Skin epidermis (tissue), 12 donors: ENCODE data around the gene PRR15L.

Source experiments
- H3K27ac ChIP-seq, 21 experiments: fragments of 200-600 bp; sonication (generic) in 11 of 21; one replicate each; pipeline ENCODE4 v1.5.0; 2020; ENCODE audit warnings: mild to moderate bottlenecking in 3 of 21, inconsistent platforms in 2 of 21, moderate library complexity in 2 of 21
- H3K4me3 ChIP-seq, 7 experiments: fragments of 200-600 bp; sonication (generic) in 2 of 7; one replicate each; pipeline ENCODE4 v1.5.0; 2020; ENCODE audit warnings: inconsistent platforms in 2 of 7, mild to moderate bottlenecking in 2 of 7, moderate library complexity in 1 of 7

Gene PRR15L

DNA sequence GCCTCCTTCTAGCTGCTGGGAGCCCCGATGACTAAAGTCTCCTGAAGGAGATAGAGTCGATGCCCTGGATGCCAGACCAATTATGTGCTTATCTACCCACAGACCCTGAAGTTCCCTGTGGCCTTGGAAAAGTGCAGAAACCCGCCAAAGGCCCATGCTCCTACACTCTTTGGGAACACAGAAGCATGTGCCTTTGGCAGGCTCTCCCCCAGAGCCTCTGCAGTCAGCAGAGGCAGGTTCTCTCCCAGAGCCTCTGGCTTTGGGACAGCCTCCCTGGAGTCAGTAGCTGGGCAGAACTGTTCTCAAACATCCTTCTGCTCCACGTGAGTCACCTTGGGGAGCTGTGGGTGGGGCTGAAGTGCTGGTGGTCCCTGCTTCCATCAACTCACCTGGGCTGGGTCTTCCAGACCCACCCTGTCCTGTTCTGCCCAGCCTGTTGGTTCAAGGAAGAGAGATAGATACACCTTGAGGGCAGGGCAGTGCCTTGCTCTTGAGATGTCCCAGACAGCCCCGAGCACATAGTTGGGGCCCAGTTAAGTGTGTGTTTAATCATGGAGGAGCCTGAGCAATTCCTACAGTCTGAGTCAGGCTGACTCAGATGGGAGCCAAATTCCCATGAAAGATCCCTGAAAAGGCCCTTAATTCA, 10.0 kb upstream of the PRR15L start:
- Histone ChIP-seq H3K4me3 (no peak overlapping the region), H3K27ac (peak overlapping the region in 5 of 21 experiments; percentile 8 to 68 (median 25))

DNA sequence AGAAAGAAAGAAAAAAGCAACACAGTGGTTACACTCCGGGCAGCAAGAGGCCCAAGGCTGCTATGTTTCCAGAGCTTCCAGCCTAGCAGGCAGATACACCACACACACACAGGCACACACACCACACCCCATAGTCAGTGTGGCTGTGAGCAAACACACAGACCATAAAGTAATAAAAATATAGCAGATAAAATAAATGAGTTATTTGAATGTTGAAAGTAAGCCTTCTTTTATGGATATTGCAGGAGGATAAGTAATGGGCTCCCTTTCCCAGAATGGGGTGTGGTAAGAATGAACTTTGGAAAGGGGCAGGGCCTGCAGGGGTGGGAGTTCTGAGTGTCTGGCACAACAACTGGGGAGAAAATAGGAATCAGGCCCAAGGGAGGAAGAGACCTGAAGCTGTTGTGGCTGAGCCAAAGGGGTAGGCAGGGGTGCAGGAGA, 8.4 kb upstream of the PRR15L start:
- Histone ChIP-seq H3K4me3 (no peak overlapping the region), H3K27ac (peak overlapping the region in 3 of 21 experiments; percentile 31 to 58 (median 34))

DNA sequence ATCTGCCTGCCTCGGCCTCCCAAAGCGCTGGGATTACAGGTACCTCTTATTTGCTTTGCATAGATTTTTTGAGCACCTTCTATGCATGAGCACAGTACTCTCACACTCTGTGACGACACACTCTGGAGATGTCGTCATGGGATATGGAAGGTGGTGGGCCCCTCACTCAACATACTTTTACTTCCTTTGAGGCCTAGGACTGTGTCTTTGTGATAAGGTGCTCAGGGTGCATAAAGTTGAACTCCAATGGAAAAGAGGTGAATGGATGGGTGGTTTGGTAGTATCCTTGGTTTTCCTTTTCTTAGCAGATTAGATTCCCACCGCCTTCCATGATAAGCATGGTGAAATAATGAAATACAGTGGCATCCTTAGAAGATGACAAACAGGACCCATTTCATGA, 7.2 kb upstream of the PRR15L start:
- Histone ChIP-seq H3K27ac (no peak overlapping the region), H3K4me3 (no peak overlapping the region)

DNA sequence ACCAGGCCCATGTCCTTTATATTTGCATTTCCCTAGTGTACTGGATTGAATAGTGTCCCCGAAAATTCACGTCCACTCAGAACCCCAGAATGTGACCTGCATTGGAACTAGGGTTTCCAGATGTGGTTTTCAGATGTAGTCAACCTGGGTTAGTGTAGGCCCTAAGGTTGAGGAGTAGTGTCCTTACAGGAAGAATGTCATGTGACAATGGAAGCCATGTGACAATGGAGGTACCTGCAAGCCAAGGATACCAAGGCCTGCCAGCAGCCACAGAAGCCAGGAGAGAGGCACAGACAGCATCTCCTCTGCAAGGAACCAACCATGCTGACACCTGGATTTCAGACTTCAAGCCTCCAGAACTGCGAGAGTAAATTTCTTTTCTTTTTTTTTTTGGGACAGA, 5.2 kb upstream of the PRR15L start:
- Histone ChIP-seq H3K4me3 (no peak overlapping the region), H3K27ac (no peak overlapping the region)

DNA sequence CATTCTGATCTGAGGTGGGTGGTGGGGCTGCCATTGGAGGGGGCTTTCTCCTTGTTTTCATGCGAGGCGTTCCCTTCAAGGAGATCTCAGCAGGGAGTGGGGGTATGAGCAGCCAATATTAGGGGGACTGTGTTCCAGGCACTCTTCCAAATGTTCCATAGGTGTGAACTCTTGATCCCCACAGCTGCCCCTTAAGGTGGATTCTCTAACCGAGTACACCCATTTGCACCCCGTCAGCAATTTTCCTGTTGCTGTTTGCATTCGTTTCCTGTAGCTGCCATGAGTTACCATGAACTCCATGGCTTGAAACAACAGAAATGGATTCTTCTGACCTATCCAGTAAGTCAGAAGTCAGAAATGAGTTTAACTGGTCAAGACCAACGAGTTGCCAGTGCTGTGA, 3.7 kb upstream of the PRR15L start:
- Histone ChIP-seq H3K27ac (no peak overlapping the region), H3K4me3 (no peak overlapping the region)

DNA sequence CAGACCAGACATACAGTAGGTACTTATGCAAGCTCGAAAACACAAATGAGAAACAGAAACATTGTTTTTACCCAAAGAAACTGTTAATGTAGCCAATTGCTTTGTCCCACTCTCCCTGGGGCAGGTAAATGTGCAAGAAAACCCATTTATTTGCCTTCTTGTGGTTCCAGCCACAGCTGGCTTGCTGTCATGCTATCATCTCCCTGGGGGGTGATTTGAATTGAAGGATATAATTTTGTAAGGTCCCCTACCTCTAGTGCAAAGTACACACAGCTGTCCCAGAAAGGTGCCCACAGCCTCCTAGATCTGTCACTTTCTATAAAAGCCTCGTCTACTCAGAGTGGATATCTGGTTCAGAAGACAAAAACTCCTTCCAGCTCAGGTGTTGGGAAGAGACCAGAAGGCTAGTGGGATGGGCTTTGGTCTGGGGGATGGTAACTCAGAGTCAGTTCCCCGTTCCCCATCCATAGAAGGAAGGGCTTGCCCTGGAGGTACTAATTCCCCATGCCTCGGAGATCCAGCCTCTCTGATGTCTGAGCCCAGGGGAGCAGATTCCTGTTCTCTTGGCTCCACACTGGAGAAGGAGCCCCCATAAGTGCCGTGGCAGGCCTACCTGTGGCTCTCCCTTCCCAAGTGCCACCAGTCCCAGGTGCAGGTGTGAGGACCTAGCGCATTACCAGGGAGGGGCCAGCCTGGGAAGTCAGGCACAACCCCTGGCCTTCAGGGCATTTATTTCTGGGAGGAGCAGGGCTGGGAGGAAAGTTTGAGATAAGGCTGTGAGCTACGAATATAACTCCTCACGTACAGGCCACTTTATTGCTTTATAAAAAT, 2.4 kb upstream of the PRR15L start:
- Histone ChIP-seq H3K27ac (no peak overlapping the region), H3K4me3 (no peak overlapping the region)

DNA sequence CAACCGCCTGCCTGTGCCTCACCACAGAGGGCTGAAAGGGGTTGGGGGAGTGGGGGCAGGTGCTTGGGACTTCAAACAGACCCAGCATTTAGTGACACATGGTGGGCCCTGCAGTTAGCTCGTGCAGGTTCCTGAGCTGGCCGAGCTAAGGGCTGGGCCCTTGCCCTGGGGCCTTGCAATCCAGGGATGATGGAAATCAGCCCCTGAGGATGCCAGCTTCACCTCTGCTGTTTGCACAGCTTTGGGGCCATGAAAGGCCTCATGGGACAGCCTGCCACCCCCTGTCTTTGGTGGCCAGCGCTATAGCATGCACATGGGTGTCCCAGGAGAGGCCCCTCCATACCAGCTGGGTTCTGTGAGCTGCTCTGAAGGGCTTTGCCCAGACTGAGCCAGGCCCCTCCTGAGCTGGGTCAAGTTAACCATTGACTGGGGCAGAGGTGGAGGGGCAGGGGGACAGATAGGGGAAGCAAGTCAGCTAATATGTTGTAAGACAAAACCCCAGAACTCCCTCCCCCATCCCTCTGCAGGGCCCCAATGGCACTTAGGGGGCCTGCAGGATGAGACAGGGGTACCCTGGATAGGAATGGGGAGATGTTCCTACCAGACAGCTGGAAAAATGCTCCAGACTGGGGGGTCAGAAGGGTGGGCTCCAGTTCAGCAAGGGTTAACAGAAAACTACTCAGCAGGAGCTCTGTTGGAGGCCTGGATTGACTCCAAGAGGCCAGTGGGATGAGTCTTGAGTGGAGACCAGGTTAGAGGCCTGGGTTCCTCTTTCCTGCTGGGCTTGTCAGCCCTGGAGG, 692 bp downstream of the PRR15L start:
- H3K27ac ChIP-seq, result peak overlapping the region in 5 of 21 experiments; percentile 8 to 61 (median 37)
- peak overlapping the region in 1 of 7 experiments; percentile 6 for H3K4me3 ChIP-seq

DNA sequence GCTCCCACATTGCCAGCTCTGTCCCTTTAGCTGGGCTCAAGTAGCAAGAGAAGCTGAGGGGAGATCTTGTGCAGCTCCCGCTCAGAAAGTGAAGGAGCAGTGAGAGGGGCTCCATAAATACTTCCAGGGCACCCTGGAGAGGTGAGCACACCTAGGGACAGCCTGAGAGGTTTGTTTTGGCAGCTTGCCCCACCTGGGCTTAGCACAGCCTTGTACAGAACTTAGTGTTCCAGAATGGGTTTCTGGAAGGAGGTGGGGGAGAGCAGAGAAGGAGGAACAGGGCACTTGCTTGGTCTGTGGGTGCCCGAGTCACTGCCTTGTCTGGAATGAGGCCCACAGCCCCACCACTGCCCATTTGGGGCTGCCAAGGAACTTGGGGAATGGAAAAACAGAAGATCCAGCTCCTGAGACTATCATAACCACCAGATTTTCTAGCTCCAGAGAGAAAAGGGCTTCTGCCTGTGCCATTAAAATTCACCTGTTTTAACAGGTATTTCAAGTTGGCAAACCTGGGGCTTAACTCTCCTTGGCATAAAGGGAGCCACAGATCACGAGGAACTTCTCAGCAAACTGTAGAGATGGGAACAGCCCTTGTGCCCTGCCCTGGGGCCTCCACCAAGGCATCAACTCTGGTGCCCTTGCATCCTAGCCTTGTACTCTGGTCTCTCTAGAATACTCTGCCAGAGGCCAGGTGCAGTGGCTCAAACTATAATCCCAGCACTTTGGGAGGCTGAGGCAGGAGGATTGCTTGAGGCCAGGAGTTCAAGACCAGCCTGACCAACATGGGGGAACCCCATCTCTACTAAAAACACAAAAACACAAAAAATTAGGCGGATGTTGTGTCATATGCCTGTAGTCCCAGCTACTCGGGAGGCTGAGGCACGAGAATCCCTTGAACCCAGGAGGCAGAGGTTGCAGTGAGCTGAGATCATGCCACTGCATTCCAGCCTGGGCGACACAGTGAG, 1.9 kb downstream of the PRR15L start:
- Histone ChIP-seq H3K4me3 (no peak overlapping the region), H3K27ac (no peak overlapping the region)

DNA sequence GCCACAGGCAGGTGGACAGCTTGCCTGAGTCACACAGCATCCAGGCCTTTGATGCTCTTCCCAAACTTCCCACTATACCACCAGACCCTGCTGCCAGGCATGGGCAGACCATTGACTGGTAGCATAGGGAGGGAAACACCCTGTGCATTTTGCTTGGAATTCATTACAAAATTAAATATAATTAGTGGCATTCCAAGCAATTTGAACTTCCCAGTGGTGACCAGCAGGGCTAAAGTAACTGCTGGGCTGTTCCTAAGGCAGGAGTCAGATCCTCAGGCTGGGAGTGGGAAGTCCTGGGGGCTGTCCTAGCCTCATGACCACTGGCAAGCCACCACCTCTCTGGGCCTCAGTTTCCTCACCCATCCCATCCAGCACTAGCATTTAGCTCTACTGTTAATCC, 3.8 kb downstream of the PRR15L start:
- no peak overlapping the region for H3K4me3 ChIP-seq
- peak overlapping the region in 1 of 21 experiments; percentile 16 for H3K27ac ChIP-seq

DNA sequence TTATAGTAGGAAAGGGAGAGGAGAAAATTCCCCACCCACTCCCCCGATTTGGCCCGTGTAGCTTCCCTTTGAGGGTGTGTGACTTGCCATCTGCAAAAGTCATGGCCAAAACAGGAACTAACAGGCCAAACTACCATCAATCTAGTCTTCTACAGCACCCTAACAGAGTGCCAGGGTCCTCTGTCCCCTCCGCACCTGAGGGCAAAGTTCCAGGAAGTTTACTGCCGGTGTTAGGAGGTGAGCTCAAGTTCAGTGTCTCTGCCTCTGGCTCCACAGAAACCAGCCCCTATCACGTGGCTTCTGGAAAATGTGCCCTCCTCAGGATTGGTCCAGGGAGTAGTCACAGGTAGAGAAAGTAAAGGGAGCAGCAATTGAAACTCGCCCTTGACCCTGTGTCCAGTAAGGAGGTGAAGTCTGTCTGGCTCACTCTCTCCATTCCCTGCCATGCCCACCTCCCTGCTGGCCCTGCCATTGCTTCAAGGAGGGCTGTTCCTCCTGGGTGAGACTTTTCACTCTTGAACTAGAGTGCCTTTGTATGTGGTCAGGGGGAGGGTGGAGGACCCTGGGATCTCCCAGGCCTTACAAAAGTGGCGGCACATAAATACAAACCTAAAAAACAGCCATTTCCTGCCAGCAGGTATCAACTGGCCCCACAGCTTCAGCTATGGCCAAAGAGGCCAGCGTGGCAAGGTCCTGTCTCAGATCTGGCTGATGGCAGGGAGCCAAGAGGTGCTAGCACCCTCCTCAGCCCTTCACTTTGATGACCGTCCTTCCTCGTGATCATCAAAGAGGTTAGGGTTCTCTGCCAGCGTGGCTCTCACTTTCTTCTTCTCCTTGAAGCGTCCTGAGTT, 5.3 kb downstream of the PRR15L start:
- Histone ChIP-seq H3K27ac (no peak overlapping the region), H3K4me3 (no peak overlapping the region)

DNA sequence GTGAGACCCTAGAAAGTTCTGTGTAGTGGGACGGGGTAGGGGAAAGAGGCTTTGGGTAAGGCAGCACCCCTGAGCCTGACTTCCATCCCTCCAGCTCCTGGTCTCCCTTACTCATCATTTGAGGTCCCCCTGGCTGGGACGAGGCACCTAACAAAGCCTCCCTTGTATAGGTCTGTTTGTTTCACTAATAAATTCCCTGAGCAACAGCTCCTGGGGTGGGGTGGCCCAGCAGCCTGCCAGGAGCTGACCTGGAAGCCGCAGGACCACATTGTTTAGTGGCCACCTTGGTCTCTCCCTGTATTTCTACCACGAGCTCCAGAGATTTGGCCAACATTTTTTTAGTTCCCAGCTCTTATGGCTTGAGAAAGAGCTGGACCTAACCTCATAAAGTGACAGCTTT, 7.2 kb downstream of the PRR15L start:
- H3K4me3 ChIP-seq, result no peak overlapping the region

DNA sequence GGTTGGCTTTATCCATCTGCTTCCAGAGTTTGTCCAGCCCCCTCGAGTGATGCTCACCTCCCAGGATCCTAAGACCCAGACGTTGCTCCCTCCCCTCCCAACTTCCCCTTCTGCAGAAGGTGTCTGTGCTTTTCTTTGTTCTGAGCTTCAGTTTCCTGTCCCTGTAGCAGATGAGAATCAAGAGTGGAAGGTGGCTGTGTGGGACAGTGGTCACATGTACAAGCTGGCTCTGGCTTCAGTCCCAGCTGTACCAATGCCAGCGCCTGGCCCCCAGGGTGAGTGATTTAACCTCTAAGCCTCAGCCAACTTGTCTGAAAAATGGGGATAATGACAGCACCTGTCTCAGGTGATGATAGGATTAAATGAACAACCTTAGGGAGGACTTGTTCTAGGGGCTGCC, 7.7 kb downstream of the PRR15L start:
- no peak overlapping the region for H3K4me3 ChIP-seq

More for the DNA sequence above, 7.2 kb downstream of the PRR15L start:
- peak overlapping the region in 3 of 21 experiments; percentile 31 to 54 (median 42) for H3K27ac ChIP-seq

DNA sequence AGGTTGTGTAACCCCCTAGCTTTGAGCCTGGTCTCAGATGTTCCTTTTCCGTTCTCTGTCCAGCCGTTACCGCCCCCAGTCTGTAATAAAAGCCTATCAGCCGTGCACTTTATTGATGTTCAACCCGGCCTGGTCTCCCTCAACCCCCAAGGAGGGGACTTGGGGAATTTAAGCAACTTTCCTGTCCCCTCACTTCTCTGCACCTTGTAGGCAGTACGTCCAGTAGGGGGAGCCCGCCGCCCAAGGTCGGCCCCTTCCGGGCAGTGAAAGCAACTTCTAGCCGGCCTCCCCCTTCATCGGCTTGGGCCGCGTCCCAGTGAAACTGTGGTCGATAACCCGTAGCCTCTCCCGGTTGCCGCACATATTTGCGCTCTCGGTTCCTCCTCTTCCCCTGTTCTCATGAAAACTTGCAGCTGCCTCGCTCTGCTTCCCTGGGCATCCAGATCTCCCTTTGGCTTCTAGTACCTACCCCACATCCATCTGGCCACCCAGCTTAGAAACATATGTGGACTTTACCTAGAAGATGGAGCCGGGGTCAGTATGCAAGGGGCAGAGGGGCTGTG, 8.4 kb downstream of the PRR15L start:
- Histone ChIP-seq H3K4me3 (peak overlapping the region in 3 of 7 experiments; percentile 8 to 30 (median 17)), H3K27ac (peak overlapping the region in 16 of 21 experiments; percentile 0 to 75 (median 54))

More for the DNA sequence above, 7.7 kb downstream of the PRR15L start:
- peak overlapping the region in 15 of 21 experiments; percentile 0 to 75 (median 54) for H3K27ac ChIP-seq

DNA sequence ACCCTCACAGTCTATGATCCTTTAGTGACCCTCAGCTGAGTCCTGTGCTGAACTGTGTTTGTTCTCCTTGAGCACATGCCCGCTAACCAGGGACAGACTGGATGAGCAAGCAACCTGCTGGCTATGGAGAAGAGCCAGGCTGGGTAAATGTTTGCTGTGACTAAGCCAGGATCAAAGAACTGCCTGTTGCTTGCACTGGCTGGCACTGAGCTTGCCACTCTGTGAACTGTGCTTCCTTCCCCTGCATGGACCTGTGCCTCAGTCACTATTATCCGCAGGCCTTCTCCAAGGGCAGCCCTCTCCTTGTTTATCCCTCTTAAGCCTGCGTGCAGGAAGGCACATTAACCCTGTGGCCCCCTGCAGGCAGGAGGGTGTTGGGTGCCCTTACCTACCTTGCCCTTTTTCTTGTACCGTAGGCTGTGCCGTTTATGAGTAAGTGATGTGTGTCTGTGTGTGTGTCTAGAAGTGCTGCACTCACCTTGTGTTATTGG, 8.9 kb downstream of the PRR15L start:
- Histone ChIP-seq H3K4me3 (no peak overlapping the region), H3K27ac (peak overlapping the region in 8 of 21 experiments; percentile 14 to 75 (median 54))

DNA sequence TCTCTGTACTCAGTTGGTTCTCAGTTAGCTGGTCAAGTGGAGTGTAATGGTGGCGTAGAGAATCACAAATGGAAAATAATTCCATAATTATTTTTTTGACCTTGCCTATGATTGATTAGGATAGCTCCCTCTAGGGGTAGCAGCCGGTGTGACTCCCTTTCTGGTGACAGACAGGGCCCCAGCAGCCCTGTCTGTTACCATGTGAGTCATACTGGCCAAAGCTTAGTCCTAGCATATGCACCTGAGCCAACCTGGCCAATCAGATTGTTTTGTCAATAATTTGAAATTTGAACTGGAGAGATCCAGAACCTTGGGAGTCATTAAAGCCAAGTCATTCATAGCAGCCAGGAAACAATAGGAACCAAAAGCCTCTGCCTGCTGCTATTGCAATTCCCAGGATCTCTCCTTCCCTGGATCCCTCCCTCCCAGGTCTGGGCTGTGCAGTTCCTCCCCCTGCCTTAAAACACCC, 10.7 kb downstream of the PRR15L start:
- Histone ChIP-seq H3K4me3 (no peak overlapping the region), H3K27ac (peak overlapping the region in 3 of 21 experiments; percentile 37 to 69 (median 47))

DNA sequence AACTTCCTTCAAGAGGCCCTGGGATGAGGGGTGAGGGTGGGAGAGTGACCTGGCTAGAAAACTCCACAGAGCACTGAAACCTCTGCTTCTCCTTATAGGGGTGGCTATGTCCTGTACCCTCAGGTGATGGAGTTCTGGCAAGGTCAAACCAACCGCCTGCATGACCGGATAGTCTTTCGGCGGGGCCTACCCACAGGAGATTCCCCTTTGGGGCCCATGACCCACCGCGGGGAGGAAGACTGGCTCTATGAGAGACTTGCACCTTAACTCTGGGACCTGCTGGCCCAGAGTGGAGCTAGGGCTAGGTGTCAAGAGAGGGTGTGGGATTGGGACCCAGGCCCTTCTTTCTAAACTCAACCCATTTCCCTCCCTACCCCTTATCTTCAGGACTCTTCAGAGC, 11.2 kb downstream of the PRR15L start:
- Histone ChIP-seq H3K4me3 (no peak overlapping the region), H3K27ac (peak overlapping the region in 5 of 21 experiments; percentile 7 to 69 (median 47))
